ENCODE data around the gene CAMK1. TPM values are rescaled to one million over a fixed set of nuclear protein-coding genes. Genes with fewer than 3 reads are reported as not detected.

CAMK1 gene
- total RNA-seq, 1 experiment from 2014 or later: 2.0 TPM

DNA sequence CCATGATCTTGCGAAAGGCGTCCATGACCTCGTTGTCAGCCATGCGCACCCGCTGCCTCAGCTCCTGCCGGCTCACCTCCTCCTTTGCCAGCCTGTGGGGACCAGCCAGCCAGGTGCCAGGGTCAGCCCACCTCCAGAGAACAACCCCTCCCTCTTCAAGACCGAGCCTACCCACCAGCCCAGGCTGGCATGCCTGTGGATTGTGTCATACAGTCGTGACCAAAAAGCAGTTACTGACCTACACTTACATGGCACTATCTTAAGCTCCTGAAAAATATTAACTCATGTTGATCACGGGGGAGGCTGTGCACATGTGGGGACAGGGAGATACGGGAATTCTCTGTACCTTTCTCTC is 10.7 kb upstream of the CAMK1 start:
- 0 out of 2 replicates have a peak, but pooled peaks cover 3% of the 10 kb centered on the region for H3F3A ChIP-seq (ENCODE audit: insufficient read depth, low read depth)
- H3K79me2 ChIP-seq (ENCODE audit: low read depth): no peaks in the 10 kb centered on the region
- no peaks in the 10 kb centered on the region for H3K27me3 ChIP-seq (ENCODE audit: insufficient read depth, low read depth)
- H4K20me1 ChIP-seq (ENCODE audit: insufficient read depth): no peaks in the 10 kb centered on the region; the same call in 1 of the 2 replicates
- no peak overlapping the region for H3K4me2 ChIP-seq
- POLR2A ChIA-PET (ENCODE audit: unreplicated experiment): interaction anchor here (0.7 kb wide), 1 partner anchor 24 kb away, joined by 4 read pairs; no protein-coding TSS in a partner anchor
- no peak overlapping the region for H3K27ac ChIP-seq
- H2AFZ ChIP-seq: no peak overlapping the region
- no peaks in the 10 kb centered on the region for H3K36me3 ChIP-seq (ENCODE audit: low read depth)
- BruUV-seq (replicated peaks): no TSS peak
- CTCF ChIA-PET: no interaction called here
- H3K4me3 ChIP-seq: no peak overlapping the region
- H3K4me1 ChIP-seq (replicated peaks; ENCODE audit: insufficient read depth): no peaks in the 10 kb centered on the region
- H3K9me2 ChIP-seq (ENCODE audit: insufficient read depth): no peaks in the 10 kb centered on the region
- intact Hi-C loops (cut with micrococcal nuclease; ENCODE audit: unreplicated experiment): no loop called here
- H3K9me3 ChIP-seq (ENCODE audit: insufficient read depth, low read depth): no peaks in the 10 kb centered on the region
- DNase-seq: no peak
- no peak for TF ChIP-seq EZH2 (IDR thresholded peaks at IDR 0.05; ENCODE audit: low read depth)
- TF ChIP-seq, protein P1, sequence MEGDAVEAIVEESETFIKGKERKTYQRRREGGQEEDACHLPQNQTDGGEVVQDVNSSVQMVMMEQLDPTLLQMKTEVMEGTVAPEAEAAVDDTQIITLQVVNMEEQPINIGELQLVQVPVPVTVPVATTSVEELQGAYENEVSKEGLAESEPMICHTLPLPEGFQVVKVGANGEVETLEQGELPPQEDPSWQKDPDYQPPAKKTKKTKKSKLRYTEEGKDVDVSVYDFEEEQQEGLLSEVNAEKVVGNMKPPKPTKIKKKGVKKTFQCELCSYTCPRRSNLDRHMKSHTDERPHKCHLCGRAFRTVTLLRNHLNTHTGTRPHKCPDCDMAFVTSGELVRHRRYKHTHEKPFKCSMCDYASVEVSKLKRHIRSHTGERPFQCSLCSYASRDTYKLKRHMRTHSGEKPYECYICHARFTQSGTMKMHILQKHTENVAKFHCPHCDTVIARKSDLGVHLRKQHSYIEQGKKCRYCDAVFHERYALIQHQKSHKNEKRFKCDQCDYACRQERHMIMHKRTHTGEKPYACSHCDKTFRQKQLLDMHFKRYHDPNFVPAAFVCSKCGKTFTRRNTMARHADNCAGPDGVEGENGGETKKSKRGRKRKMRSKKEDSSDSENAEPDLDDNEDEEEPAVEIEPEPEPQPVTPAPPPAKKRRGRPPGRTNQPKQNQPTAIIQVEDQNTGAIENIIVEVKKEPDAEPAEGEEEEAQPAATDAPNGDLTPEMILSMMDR (conservative IDR thresholded peaks at IDR 0.05): no peak

DNA sequence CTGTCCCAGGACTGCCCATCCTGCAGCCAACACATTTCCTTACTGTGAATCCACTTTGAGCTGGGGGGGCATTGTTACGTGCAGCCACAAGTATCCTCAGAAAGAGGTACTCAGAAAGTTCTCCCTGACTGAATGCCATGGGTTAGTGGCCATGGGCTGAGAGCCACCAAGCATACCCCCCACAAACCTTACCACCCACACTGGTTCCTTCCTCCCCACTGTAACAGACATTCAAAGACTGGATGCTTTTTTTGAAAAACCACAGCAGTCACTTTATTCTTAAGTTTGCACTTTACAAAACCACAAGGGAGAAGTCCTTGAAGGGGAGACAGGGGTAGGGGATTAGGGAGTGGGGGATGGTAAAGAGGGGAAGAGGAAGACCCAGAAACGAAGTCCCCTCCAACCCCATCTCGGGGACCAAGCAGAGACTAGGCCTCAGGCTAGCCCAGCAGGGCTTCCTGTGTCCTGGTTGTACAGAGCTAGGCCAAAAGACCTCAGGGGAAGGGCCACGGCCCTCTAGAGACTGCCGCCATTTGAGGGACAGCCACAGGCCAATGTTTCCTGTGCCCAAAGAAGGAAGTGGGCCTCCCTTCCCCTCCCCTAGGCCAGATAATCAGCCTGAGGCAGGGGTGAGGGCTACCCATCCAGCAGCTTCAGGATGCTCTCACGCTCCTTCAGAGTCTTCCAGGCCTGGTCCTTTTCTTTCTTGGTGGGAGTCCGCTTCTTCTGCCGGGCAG is 10.1 kb upstream of the CAMK1 start:
- Histone ChIP-seq H3K27me3 (ENCODE audit: insufficient read depth, low read depth) (no peaks in the 10 kb centered on the region), H3K79me2 (ENCODE audit: low read depth) (no peaks in the 10 kb centered on the region), H3K27ac (no peak overlapping the region), H3K36me3 (ENCODE audit: low read depth) (no peaks in the 10 kb centered on the region), H4K20me1 (ENCODE audit: insufficient read depth) (no peaks in the 10 kb centered on the region; the same call in 1 of the 2 replicates), H3F3A (ENCODE audit: insufficient read depth, low read depth) (0 out of 2 replicates have a peak, but pooled peaks cover 3% of the 10 kb centered on the region), H3K9me2 (ENCODE audit: insufficient read depth) (no peaks in the 10 kb centered on the region), H3K4me1 (replicated peaks; ENCODE audit: insufficient read depth) (no peaks in the 10 kb centered on the region), H3K4me3 (no peak overlapping the region), H3K4me2 (no peak overlapping the region), H3K9me3 (ENCODE audit: insufficient read depth, low read depth) (no peaks in the 10 kb centered on the region), H2AFZ (no peak overlapping the region)
- intact Hi-C loops (cut with micrococcal nuclease; ENCODE audit: unreplicated experiment): no loop called here
- POLR2A ChIA-PET (ENCODE audit: unreplicated experiment): interaction anchor here (0.7 kb wide), 1 partner anchor 24 kb away, joined by 4 read pairs; no protein-coding TSS in a partner anchor
- DNase-seq: no peak
- TF ChIP-seq EZH2 (IDR thresholded peaks at IDR 0.05; ENCODE audit: low read depth): no peak
- TF ChIP-seq, protein P1 (conservative IDR thresholded peaks at IDR 0.05): no peak
- no TSS peak for BruUV-seq (replicated peaks)
- CTCF ChIA-PET: no interaction called here

DNA sequence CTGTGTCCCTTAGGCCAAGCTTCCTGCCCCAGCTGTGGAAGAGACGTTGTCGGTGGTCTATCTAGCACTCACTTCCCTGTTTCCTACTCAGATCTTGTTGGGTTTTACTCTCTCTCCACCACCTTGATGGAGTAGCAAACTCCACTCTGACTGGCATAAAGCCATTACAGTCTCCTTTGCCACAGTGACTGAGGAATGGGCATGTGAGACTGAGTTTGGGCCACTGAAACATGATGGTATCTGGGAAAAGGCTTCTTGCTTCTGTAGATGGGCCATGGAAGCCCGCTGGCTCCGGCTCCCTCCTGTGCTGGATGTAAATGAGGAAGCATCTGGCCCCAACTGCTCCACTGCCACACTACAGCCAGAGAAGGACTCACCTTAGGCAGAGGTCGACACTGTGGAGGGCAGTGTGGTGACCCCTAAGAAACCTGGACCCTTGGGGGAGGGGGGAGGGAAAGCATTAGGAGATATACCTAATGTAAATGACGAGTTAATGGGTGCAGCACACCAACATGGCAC is 9.4 kb upstream of the CAMK1 start:
- DNase-seq: no peak
- intact Hi-C loops (cut with micrococcal nuclease; ENCODE audit: unreplicated experiment): no loop called here
- no peak overlapping the region for H2AFZ ChIP-seq
- no peak overlapping the region for H3K27ac ChIP-seq
- ChIA-PET POLR2A (ENCODE audit: unreplicated experiment) (no interaction called here), CTCF (no interaction called here)
- no peaks in the 10 kb centered on the region; the same call in 1 of the 2 replicates for H4K20me1 ChIP-seq (ENCODE audit: insufficient read depth)
- no peaks in the 10 kb centered on the region for H3K4me1 ChIP-seq (replicated peaks; ENCODE audit: insufficient read depth)
- no peak overlapping the region for H3K4me2 ChIP-seq
- no peaks in the 10 kb centered on the region for H3K9me3 ChIP-seq (ENCODE audit: insufficient read depth, low read depth)
- H3K79me2 ChIP-seq (ENCODE audit: low read depth): no peaks in the 10 kb centered on the region
- TF ChIP-seq EZH2 (IDR thresholded peaks at IDR 0.05; ENCODE audit: low read depth): no peak
- TF ChIP-seq, protein P1 (conservative IDR thresholded peaks at IDR 0.05): no peak
- no peaks in the 10 kb centered on the region for H3K27me3 ChIP-seq (ENCODE audit: insufficient read depth, low read depth)
- no TSS peak for BruUV-seq (replicated peaks)
- H3K4me3 ChIP-seq: no peak overlapping the region
- 0 out of 2 replicates have a peak, but pooled peaks cover 3% of the 10 kb centered on the region for H3F3A ChIP-seq (ENCODE audit: insufficient read depth, low read depth)
- no peaks in the 10 kb centered on the region for H3K9me2 ChIP-seq (ENCODE audit: insufficient read depth)
- no peaks in the 10 kb centered on the region for H3K36me3 ChIP-seq (ENCODE audit: low read depth)

Measured in PC-9 (cell line).